Activated naive CD4-positive, alpha-beta T cell treated with anti-CD3 and anti-CD28 coated beads for 36 hours (primary cell): ENCODE data around the gene SCLT1. TPM values are rescaled to one million over a fixed set of nuclear protein-coding genes. Genes with fewer than 3 reads are reported as not detected.

Source experiments
- CTCF ChIA-PET: fragments of 350-600 bp; sonication (Branson Sonifier 250); formaldehyde crosslinking; loops from one replicate; lab custom pipeline; 2021; ENCODE audit warnings: antibody characterized with exemption; lab: Charles Lee
- DNase-seq: peaks from one replicate; pipeline ENCODE4 v3.0.0-alpha.2; 2020
- H3K27ac Mint-ChIP-seq: one replicate; pipeline ENCODE4 v1.8.0; 2021; ENCODE audit warnings: mild to moderate bottlenecking, mixed read lengths
- H3K27me3 Mint-ChIP-seq: one replicate; pipeline ENCODE4 v1.8.0; 2021; ENCODE audit warnings: low read depth, mixed read lengths
- H3K36me3 Mint-ChIP-seq: one replicate; pipeline ENCODE4 v1.8.0; 2021; ENCODE audit warnings: low read depth, mixed read lengths
- H3K4me1 Mint-ChIP-seq: one replicate; pipeline ENCODE4 v1.8.0; 2021; ENCODE audit warnings: low read depth, mixed read lengths
- H3K4me3 Mint-ChIP-seq: one replicate; pipeline ENCODE4 v1.8.0; 2021; ENCODE audit warnings: mild to moderate bottlenecking, moderate library complexity, mixed read lengths
- H3K9me3 Mint-ChIP-seq: one replicate; pipeline ENCODE4 v1.8.0; 2021; ENCODE audit warnings: mixed read lengths
- intact Hi-C: fragments of 100-400 bp; cut with micrococcal nuclease; formaldehyde crosslinking; loops from one replicate; pipeline ENCODE4 v1.15.1; 2023
- total RNA-seq, 2 experiments: library from RNA; stranded (reverse); gene quantifications; one replicate each; pipeline ENCODE4 v1.2.3, GENCODE V29; 2021

Gene SCLT1
- total RNA-seq, 2 experiments from 2014 or later: 20.3 to 21.1 TPM

- H3K9me3 Mint-ChIP-seq: no peaks in the 10 kb centered on the region
- H3K27me3 Mint-ChIP-seq: no peaks in the 10 kb centered on the region
- no peak overlapping the region for H3K4me3 Mint-ChIP-seq
- H3K27ac Mint-ChIP-seq: no peak overlapping the region
- intact Hi-C loops: no loop called here
- peaks cover 15% of the 10 kb centered on the region for H3K4me1 Mint-ChIP-seq
- H3K36me3 Mint-ChIP-seq: peaks cover 68% of the 10 kb centered on the region
- CTCF ChIA-PET: no interaction called here
- no peak for DNase-seq
Measured at GRCh38 chr4:128848461-128848860, 244.9 kb downstream of the SCLT1 start.

GRCh38 chr4:128847082-128847724 is 246.1 kb downstream of the SCLT1 start:
- H3K9me3 Mint-ChIP-seq: no peaks in the 10 kb centered on the region
- H3K4me3 Mint-ChIP-seq: no peak overlapping the region
- CTCF ChIA-PET: no interaction called here
- H3K27ac Mint-ChIP-seq: peak overlapping the region; percentile 74
- no peaks in the 10 kb centered on the region for H3K27me3 Mint-ChIP-seq
- H3K36me3 Mint-ChIP-seq: peaks cover 68% of the 10 kb centered on the region
- no peak for DNase-seq
- H3K4me1 Mint-ChIP-seq: peaks cover 10% of the 10 kb centered on the region
- intact Hi-C loops: no loop called here

GRCh38 chr4:128846063-128846462 is 247.3 kb downstream of the SCLT1 start:
- intact Hi-C loops: no loop called here
- Mint-ChIP-seq H3K27ac (no peak overlapping the region), H3K4me1 (peaks cover 16% of the 10 kb centered on the region), H3K9me3 (no peaks in the 10 kb centered on the region), H3K27me3 (no peaks in the 10 kb centered on the region), H3K4me3 (no peak overlapping the region), H3K36me3 (peaks cover 67% of the 10 kb centered on the region)
- CTCF ChIA-PET: no interaction called here
- no peak for DNase-seq

GRCh38 chr4:128844931-128845330 is 248.4 kb downstream of the SCLT1 start:
- Mint-ChIP-seq H3K4me1 (peaks cover 24% of the 10 kb centered on the region), H3K4me3 (no peak overlapping the region), H3K27ac (no peak overlapping the region), H3K9me3 (no peaks in the 10 kb centered on the region), H3K27me3 (no peaks in the 10 kb centered on the region), H3K36me3 (peaks cover 60% of the 10 kb centered on the region)
- CTCF ChIA-PET: no interaction called here
- no peak for DNase-seq
- intact Hi-C loops: no loop called here

- Mint-ChIP-seq H3K27ac (peak overlapping the region; percentile 64), H3K4me1 (peaks cover 53% of the 10 kb centered on the region), H3K27me3 (no peaks in the 10 kb centered on the region), H3K9me3 (no peaks in the 10 kb centered on the region), H3K36me3 (peaks cover 34% of the 10 kb centered on the region), H3K4me3 (no peak overlapping the region)
- CTCF ChIA-PET: interaction anchor here (0.6 to 0.8 kb wide), 2 partner anchors 23 to 29 kb away, joined by 3 to 4 read pairs; no protein-coding TSS in a partner anchor
- intact Hi-C loops: loop anchor here (2.0 kb wide), 1 partner anchor 21 kb away; no protein-coding TSS in a partner anchor
- DNase-seq: no peak
Measured at GRCh38 chr4:128841402-128841801, 251.9 kb downstream of the SCLT1 start.

- H3K27ac Mint-ChIP-seq: peak overlapping the region; percentile 64
- CTCF ChIA-PET: interaction anchor here (0.6 to 0.8 kb wide), 2 partner anchors 23 to 28 kb away, joined by 3 to 4 read pairs; no protein-coding TSS in a partner anchor
- peaks cover 57% of the 10 kb centered on the region for H3K4me1 Mint-ChIP-seq
- intact Hi-C loops: loop anchor here (2.0 kb wide), 1 partner anchor 22 kb away; no protein-coding TSS in a partner anchor
- peaks cover 31% of the 10 kb centered on the region for H3K36me3 Mint-ChIP-seq
- H3K4me3 Mint-ChIP-seq: no peak overlapping the region
- no peaks in the 10 kb centered on the region for H3K9me3 Mint-ChIP-seq
- no peaks in the 10 kb centered on the region for H3K27me3 Mint-ChIP-seq
- no peak for DNase-seq
Measured at GRCh38 chr4:128840711-128841318, 252.5 kb downstream of the SCLT1 start.

GRCh38 chr4:128837679-128838078 is 255.7 kb downstream of the SCLT1 start:
- DNase-seq: no peak
- Mint-ChIP-seq H3K9me3 (no peaks in the 10 kb centered on the region), H3K4me3 (no peak overlapping the region), H3K36me3 (peaks cover 20% of the 10 kb centered on the region), H3K27me3 (no peaks in the 10 kb centered on the region), H3K27ac (no peak overlapping the region), H3K4me1 (peaks cover 66% of the 10 kb centered on the region)
- intact Hi-C loops: no loop called here
- CTCF ChIA-PET: no interaction called here

- Mint-ChIP-seq H3K36me3 (peaks cover 22% of the 10 kb centered on the region), H3K4me3 (no peak overlapping the region), H3K27me3 (no peaks in the 10 kb centered on the region), H3K27ac (no peak overlapping the region), H3K4me1 (peaks cover 67% of the 10 kb centered on the region), H3K9me3 (no peaks in the 10 kb centered on the region)
- intact Hi-C loops: no loop called here
- no peak for DNase-seq
- CTCF ChIA-PET: no interaction called here
Measured at GRCh38 chr4:128837198-128837597, 256.1 kb downstream of the SCLT1 start.

- Mint-ChIP-seq H3K27ac (no peak overlapping the region), H3K27me3 (no peaks in the 10 kb centered on the region), H3K36me3 (peaks cover 16% of the 10 kb centered on the region), H3K4me3 (no peak overlapping the region), H3K9me3 (no peaks in the 10 kb centered on the region), H3K4me1 (peaks cover 74% of the 10 kb centered on the region)
- intact Hi-C loops: no loop called here
- no peak for DNase-seq
- CTCF ChIA-PET: no interaction called here
Measured at GRCh38 chr4:128835498-128836222, 257.7 kb downstream of the SCLT1 start.

Other genes starting within 250 kb of the SCLT1 start
- gene C4orf33, start 2.6 kb upstream of the SCLT1 start, total RNA-seq: 10 to 100 TPM; 14.5 to 15.0 TPM